Esophagus mucosa (tissue), 1 donor: ENCODE data around the gene RBM10. TPM values are rescaled to one million over a fixed set of nuclear protein-coding genes. Genes with fewer than 3 reads are reported as not detected.
A peak's percentile ranks its signal among the peaks of the same experiment; 100 is the strongest.
"Not testable (repeated sequence)": the region's sequence is repeated elsewhere in the genome, so short reads cannot be mapped to it uniquely, and the experiment has no call there.

Experiments
- ATAC-seq: fragments of 200-7000 bp; cut with Tn5 transposase; one replicate; pipeline ENCODE4 v1.9.1; 2020
- total RNA-seq: library from RNA; stranded (reverse); gene quantifications from one replicate; pipeline ENCODE4 v1.2.4, GENCODE V29; 2023
- donor health status: DM: yes; HTN: yes; CAD: no.

RBM10 gene
- 23.6 TPM for total RNA-seq

- ATAC-seq: peak; percentile 96
Measured at GRCh38 chrX:47144626-47145394, at the start of gene RBM10, which contains the start of gene NDUFB11. TSS of gene RBM10 (plus strand) at chrX:47145221. CDS start at chrX:47147482, 2,261 bp downstream. TSS of gene NDUFB11 (minus strand) at chrX:47144702. CDS start at chrX:47144679, 23 bp downstream.

- ATAC-seq: no peak
Measured at GRCh38 chrX:47097018-47097417, 48.0 kb upstream of the RBM10 start.

- no peak for ATAC-seq
Measured at GRCh38 chrX:47098338-47099094, 46.5 kb upstream of the RBM10 start.

GRCh38 chrX:47101206-47101605 lies 43.8 kb upstream of the RBM10 start:
- no peak for ATAC-seq

GRCh38 chrX:47110936-47111615 lies 33.9 kb upstream of the RBM10 start:
- not testable (repeated sequence) for ATAC-seq

- peak; percentile 49 for ATAC-seq
Measured at GRCh38 chrX:47112316-47112954, 32.6 kb upstream of the RBM10 start.

GRCh38 chrX:47116551-47117110 lies 28.4 kb upstream of the RBM10 start:
- not testable (repeated sequence) for ATAC-seq

- not testable (repeated sequence) for ATAC-seq
Measured at GRCh38 chrX:47124466-47124865, 20.6 kb upstream of the RBM10 start.

GRCh38 chrX:47129157-47129898 lies 15.7 kb upstream of the RBM10 start:
- peak; percentile 99 for ATAC-seq

- no peak for ATAC-seq
Measured at GRCh38 chrX:47129899-47130358, 15.1 kb upstream of the RBM10 start.

- no peak for ATAC-seq
Measured at GRCh38 chrX:47133493-47133892, 11.5 kb upstream of the RBM10 start.

GRCh38 chrX:47135650-47136049 lies 9.4 kb upstream of the RBM10 start:
- peak; percentile 80 for ATAC-seq

GRCh38 chrX:47138171-47138570 lies 6.8 kb upstream of the RBM10 start:
- ATAC-seq: no peak

- peak; percentile 13 for ATAC-seq
Measured at GRCh38 chrX:47143894-47144625, 961 bp upstream of the RBM10 start.

- peak; percentile 21 for ATAC-seq
Measured at GRCh38 chrX:47145395-47146120, 537 bp downstream of the RBM10 start.

GRCh38 chrX:47146121-47146935 lies 1.3 kb downstream of the RBM10 start:
- ATAC-seq: peak; percentile 57

- no peak for ATAC-seq
Measured at GRCh38 chrX:47146936-47147859, 2.2 kb downstream of the RBM10 start.

GRCh38 chrX:47148946-47149345 lies 3.9 kb downstream of the RBM10 start:
- no peak for ATAC-seq
